Adrenal gland (tissue), 5 donors: Measurements from ENCODE around the gene PCED1A.
A peak's percentile ranks its signal among the peaks of the same experiment; 100 is the strongest.

Source experiments
- POLR2A ChIP-seq, 2 donors: fragments of 450-650 bp; IDR thresholded peaks; one replicate each; pipeline ENCODE4 v1.6.1; 2017; ENCODE audit warnings: antibody characterized with exemption in 2 of 2, mild to moderate bottlenecking in 2 of 2, moderate library complexity in 1 of 2
- TF ChIP-seq, protein P1 (sequence below), 6 experiments: fragments of 450-650 bp in 4 of 6; fragments of 200-600 bp in 2 of 6; sonication (generic) in 1 of 6; IDR thresholded peaks; 1 replicate in 5 of 6; 2 replicates in 1 of 6; pipeline versions ENCODE4 v1.5.1 to v1.8.0; 2016 to 2021; ENCODE audit warnings: antibody characterized with exemption in 6 of 6, mild to moderate bottlenecking in 2 of 6, moderate library complexity in 1 of 6
- donor health status: DM: no; HTN: no; CAD: no.

DNA sequence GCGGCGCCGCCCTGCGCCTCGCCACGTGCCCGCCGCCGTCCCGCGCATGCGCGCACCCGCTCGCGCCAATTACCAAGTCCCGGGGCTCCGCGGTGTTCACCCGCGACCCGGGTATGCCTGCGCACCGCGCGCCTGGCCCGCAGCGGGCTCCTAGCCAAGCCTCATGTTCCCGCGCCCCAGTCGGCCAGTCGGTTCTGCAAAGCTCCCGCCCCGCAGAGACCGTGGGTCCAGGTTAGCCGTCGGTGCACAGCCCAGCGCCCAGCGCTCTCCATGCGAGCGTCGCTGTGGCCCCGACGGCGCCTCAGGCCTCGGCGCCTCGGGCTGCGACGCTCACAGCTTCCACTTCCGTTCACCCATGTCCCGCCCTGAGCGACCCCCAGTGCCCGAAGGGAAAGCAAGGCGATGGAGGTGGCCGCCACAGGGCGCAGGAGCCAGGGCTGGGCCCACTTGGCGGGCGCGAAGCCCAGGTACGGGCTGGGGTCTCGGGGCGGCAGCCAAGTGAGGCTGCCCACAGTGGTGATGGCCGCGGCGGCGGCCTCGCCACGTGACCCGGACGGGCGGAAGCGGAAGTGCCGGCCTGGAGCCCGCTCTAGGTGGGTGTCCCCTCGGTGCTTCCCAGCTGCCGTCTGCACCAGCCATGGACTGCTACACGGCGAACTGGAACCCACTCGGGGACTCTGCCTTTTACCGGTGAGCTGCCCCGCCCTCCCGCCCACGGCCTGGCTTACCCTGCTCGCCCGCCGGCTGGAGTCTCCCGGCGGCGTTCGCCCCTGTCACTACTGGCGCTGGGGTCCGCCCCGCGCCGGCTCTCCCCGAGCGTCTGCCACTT lies at the start of gene PCED1A, which contains the start of gene VPS16:
- TF ChIP-seq, protein P1, sequence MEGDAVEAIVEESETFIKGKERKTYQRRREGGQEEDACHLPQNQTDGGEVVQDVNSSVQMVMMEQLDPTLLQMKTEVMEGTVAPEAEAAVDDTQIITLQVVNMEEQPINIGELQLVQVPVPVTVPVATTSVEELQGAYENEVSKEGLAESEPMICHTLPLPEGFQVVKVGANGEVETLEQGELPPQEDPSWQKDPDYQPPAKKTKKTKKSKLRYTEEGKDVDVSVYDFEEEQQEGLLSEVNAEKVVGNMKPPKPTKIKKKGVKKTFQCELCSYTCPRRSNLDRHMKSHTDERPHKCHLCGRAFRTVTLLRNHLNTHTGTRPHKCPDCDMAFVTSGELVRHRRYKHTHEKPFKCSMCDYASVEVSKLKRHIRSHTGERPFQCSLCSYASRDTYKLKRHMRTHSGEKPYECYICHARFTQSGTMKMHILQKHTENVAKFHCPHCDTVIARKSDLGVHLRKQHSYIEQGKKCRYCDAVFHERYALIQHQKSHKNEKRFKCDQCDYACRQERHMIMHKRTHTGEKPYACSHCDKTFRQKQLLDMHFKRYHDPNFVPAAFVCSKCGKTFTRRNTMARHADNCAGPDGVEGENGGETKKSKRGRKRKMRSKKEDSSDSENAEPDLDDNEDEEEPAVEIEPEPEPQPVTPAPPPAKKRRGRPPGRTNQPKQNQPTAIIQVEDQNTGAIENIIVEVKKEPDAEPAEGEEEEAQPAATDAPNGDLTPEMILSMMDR (IDR thresholded peaks at IDR 0.05): no peak
- TF ChIP-seq POLR2A (IDR thresholded peaks at IDR 0.05): peak; percentile 40 to 50
